ENCODE data around the gene C8A. TPM values are rescaled to one million over a fixed set of nuclear protein-coding genes. Genes with fewer than 3 reads are reported as not detected.

Gene C8A
- total RNA-seq, 1 experiment from 2014 or later, result not detected

- no peaks in the 10 kb centered on the region for H3K4me1 ChIP-seq (ENCODE audit: low read length)
- H3K79me2 ChIP-seq (ENCODE audit: low read length), result no peaks in the 10 kb centered on the region
- no peak overlapping the region for H3K4me3 ChIP-seq (ENCODE audit: low read length)
- no peak overlapping the region for H2AFZ ChIP-seq (ENCODE audit: low read length)
- H3K9me2 ChIP-seq (replicated peaks; ENCODE audit: insufficient read depth, low read length), result no peaks in the 10 kb centered on the region
- no peak for DNase-seq
- no peak overlapping the region for H3K4me2 ChIP-seq (ENCODE audit: low read depth, low read length, poor library complexity, severe bottlenecking)
- no peaks in the 10 kb centered on the region; the same call in 1 of the 2 replicates for H3K27me3 ChIP-seq (ENCODE audit: low read length)
- H3K27ac ChIP-seq (ENCODE audit: low read length), result no peak overlapping the region
- H4K20me1 ChIP-seq (ENCODE audit: insufficient read depth, low read depth, low read length), result no peaks in the 10 kb centered on the region
- H3K36me3 ChIP-seq (ENCODE audit: insufficient read depth, low read length), result no peaks in the 10 kb centered on the region
- H3K9ac ChIP-seq (ENCODE audit: low read length), result no peak overlapping the region
- H3K9me3 ChIP-seq (ENCODE audit: low read length), result no peaks in the 10 kb centered on the region
Measured at GRCh38 chr1:56957931-56958330, 103.3 kb downstream of the C8A start.

GRCh38 chr1:56958526-56958925 is 103.9 kb downstream of the C8A start:
- Histone ChIP-seq H3K9me2 (replicated peaks; ENCODE audit: insufficient read depth, low read length) (no peaks in the 10 kb centered on the region), H3K9ac (ENCODE audit: low read length) (no peak overlapping the region), H3K4me2 (ENCODE audit: low read depth, low read length, poor library complexity, severe bottlenecking) (no peak overlapping the region), H3K79me2 (ENCODE audit: low read length) (no peaks in the 10 kb centered on the region), H3K27ac (ENCODE audit: low read length) (no peak overlapping the region), H3K4me3 (ENCODE audit: low read length) (no peak overlapping the region), H3K27me3 (ENCODE audit: low read length) (no peaks in the 10 kb centered on the region; the same call in 1 of the 2 replicates), H3K36me3 (ENCODE audit: insufficient read depth, low read length) (no peaks in the 10 kb centered on the region), H2AFZ (ENCODE audit: low read length) (no peak overlapping the region), H4K20me1 (ENCODE audit: insufficient read depth, low read depth, low read length) (no peaks in the 10 kb centered on the region), H3K9me3 (ENCODE audit: low read length) (no peaks in the 10 kb centered on the region), H3K4me1 (ENCODE audit: low read length) (no peaks in the 10 kb centered on the region)
- DNase-seq, result no peak

GRCh38 chr1:56961426-56961825 is 106.8 kb downstream of the C8A start:
- no peak for DNase-seq
- no peak overlapping the region for H2AFZ ChIP-seq (ENCODE audit: low read length)
- no peaks in the 10 kb centered on the region for H3K9me3 ChIP-seq (ENCODE audit: low read length)
- H4K20me1 ChIP-seq (ENCODE audit: insufficient read depth, low read depth, low read length), result no peaks in the 10 kb centered on the region
- H3K4me1 ChIP-seq (ENCODE audit: low read length), result no peaks in the 10 kb centered on the region
- no peak overlapping the region for H3K4me3 ChIP-seq (ENCODE audit: low read length)
- no peaks in the 10 kb centered on the region for H3K79me2 ChIP-seq (ENCODE audit: low read length)
- H3K27me3 ChIP-seq (ENCODE audit: low read length), result no peaks in the 10 kb centered on the region; the same call in 1 of the 2 replicates
- H3K27ac ChIP-seq (ENCODE audit: low read length), result no peak overlapping the region
- no peaks in the 10 kb centered on the region for H3K9me2 ChIP-seq (replicated peaks; ENCODE audit: insufficient read depth, low read length)
- H3K36me3 ChIP-seq (ENCODE audit: insufficient read depth, low read length), result no peaks in the 10 kb centered on the region
- no peak overlapping the region for H3K4me2 ChIP-seq (ENCODE audit: low read depth, low read length, poor library complexity, severe bottlenecking)
- no peak overlapping the region for H3K9ac ChIP-seq (ENCODE audit: low read length)

GRCh38 chr1:56963667-56964066 is 109.1 kb downstream of the C8A start:
- Histone ChIP-seq H2AFZ (ENCODE audit: low read length) (no peak overlapping the region), H3K4me1 (ENCODE audit: low read length) (no peaks in the 10 kb centered on the region), H3K36me3 (ENCODE audit: insufficient read depth, low read length) (no peaks in the 10 kb centered on the region), H3K9me2 (replicated peaks; ENCODE audit: insufficient read depth, low read length) (no peaks in the 10 kb centered on the region), H3K9ac (ENCODE audit: low read length) (no peak overlapping the region), H3K9me3 (ENCODE audit: low read length) (no peaks in the 10 kb centered on the region), H3K4me3 (ENCODE audit: low read length) (no peak overlapping the region), H3K4me2 (ENCODE audit: low read depth, low read length, poor library complexity, severe bottlenecking) (no peak overlapping the region), H3K79me2 (ENCODE audit: low read length) (no peaks in the 10 kb centered on the region), H4K20me1 (ENCODE audit: insufficient read depth, low read depth, low read length) (no peaks in the 10 kb centered on the region), H3K27ac (ENCODE audit: low read length) (no peak overlapping the region), H3K27me3 (ENCODE audit: low read length) (no peaks in the 10 kb centered on the region; the same call in 1 of the 2 replicates)
- DNase-seq, result no peak

- no peaks in the 10 kb centered on the region for H3K9me2 ChIP-seq (replicated peaks; ENCODE audit: insufficient read depth, low read length)
- no peak overlapping the region for H3K9ac ChIP-seq (ENCODE audit: low read length)
Measured at GRCh38 chr1:56964349-56965017, 109.9 kb downstream of the C8A start.

GRCh38 chr1:56965191-56965590 is 110.6 kb downstream of the C8A start:
- H2AFZ ChIP-seq (ENCODE audit: low read length), result no peak overlapping the region
- no peak overlapping the region for H3K4me2 ChIP-seq (ENCODE audit: low read depth, low read length, poor library complexity, severe bottlenecking)
- H3K36me3 ChIP-seq (ENCODE audit: insufficient read depth, low read length), result no peaks in the 10 kb centered on the region
- no peaks in the 10 kb centered on the region for H3K4me1 ChIP-seq (ENCODE audit: low read length)
- H3K9me3 ChIP-seq (ENCODE audit: low read length), result no peaks in the 10 kb centered on the region
- no peak overlapping the region for H3K9ac ChIP-seq (ENCODE audit: low read length)
- H3K4me3 ChIP-seq (ENCODE audit: low read length), result no peak overlapping the region
- H3K9me2 ChIP-seq (replicated peaks; ENCODE audit: insufficient read depth, low read length), result no peaks in the 10 kb centered on the region
- H3K79me2 ChIP-seq (ENCODE audit: low read length), result no peaks in the 10 kb centered on the region
- no peaks in the 10 kb centered on the region; the same call in 1 of the 2 replicates for H3K27me3 ChIP-seq (ENCODE audit: low read length)
- no peak overlapping the region for H3K27ac ChIP-seq (ENCODE audit: low read length)
- no peaks in the 10 kb centered on the region for H4K20me1 ChIP-seq (ENCODE audit: insufficient read depth, low read depth, low read length)
- no peak for DNase-seq

More at GRCh38 chr1:56964349-56965017, 109.9 kb downstream of the C8A start:
- DNase-seq, result no peak
- H3K4me1 ChIP-seq (ENCODE audit: low read length), result no peaks in the 10 kb centered on the region
- H4K20me1 ChIP-seq (ENCODE audit: insufficient read depth, low read depth, low read length), result no peaks in the 10 kb centered on the region
- H2AFZ ChIP-seq (ENCODE audit: low read length), result no peak overlapping the region
- H3K27ac ChIP-seq (ENCODE audit: low read length), result no peak overlapping the region
- H3K79me2 ChIP-seq (ENCODE audit: low read length), result no peaks in the 10 kb centered on the region
- no peaks in the 10 kb centered on the region for H3K9me3 ChIP-seq (ENCODE audit: low read length)
- no peak overlapping the region for H3K4me3 ChIP-seq (ENCODE audit: low read length)
- no peaks in the 10 kb centered on the region; the same call in 1 of the 2 replicates for H3K27me3 ChIP-seq (ENCODE audit: low read length)
- H3K36me3 ChIP-seq (ENCODE audit: insufficient read depth, low read length), result no peaks in the 10 kb centered on the region
- H3K4me2 ChIP-seq (ENCODE audit: low read depth, low read length, poor library complexity, severe bottlenecking), result no peak overlapping the region

GRCh38 chr1:56965916-56966697 is 111.5 kb downstream of the C8A start, which contains the start of gene C8B:
C8B (minus strand) TSS chr1:56966015; CDS start chr1:56965948, 67 bp downstream.
- H3K4me3 ChIP-seq (ENCODE audit: low read length), result no peak within 1 kb of the TSS
- H3K9me2 ChIP-seq (replicated peaks; ENCODE audit: insufficient read depth, low read length), result no peaks in the 10 kb centered on the region
- no peak within 1 kb of the TSS for H3K27ac ChIP-seq (ENCODE audit: low read length)
- H3K9me3 ChIP-seq (ENCODE audit: low read length), result no peaks in the 10 kb centered on the region
- no peak within 1 kb of the TSS for H2AFZ ChIP-seq (ENCODE audit: low read length)
- H3K4me2 ChIP-seq (ENCODE audit: low read depth, low read length, poor library complexity, severe bottlenecking), result no peak within 1 kb of the TSS
- H3K36me3 ChIP-seq (ENCODE audit: insufficient read depth, low read length), result no peaks in the 10 kb centered on the region
- H3K79me2 ChIP-seq (ENCODE audit: low read length), result no peaks in the 10 kb centered on the region
- no peaks in the 10 kb centered on the region; the same call in 1 of the 2 replicates for H3K27me3 ChIP-seq (ENCODE audit: low read length)
- DNase-seq, result no peak
- no peaks in the 10 kb centered on the region for H4K20me1 ChIP-seq (ENCODE audit: insufficient read depth, low read depth, low read length)
- no peak within 1 kb of the TSS for H3K9ac ChIP-seq (ENCODE audit: low read length)
- no peaks in the 10 kb centered on the region for H3K4me1 ChIP-seq (ENCODE audit: low read length)

GRCh38 chr1:56966698-56966999 is 112.1 kb downstream of the C8A start:
- Histone ChIP-seq H3K4me2 (ENCODE audit: low read depth, low read length, poor library complexity, severe bottlenecking) (no peak overlapping the region), H3K4me3 (ENCODE audit: low read length) (no peak overlapping the region), H4K20me1 (ENCODE audit: insufficient read depth, low read depth, low read length) (no peaks in the 10 kb centered on the region), H3K79me2 (ENCODE audit: low read length) (no peaks in the 10 kb centered on the region), H3K9me3 (ENCODE audit: low read length) (no peaks in the 10 kb centered on the region), H3K36me3 (ENCODE audit: insufficient read depth, low read length) (no peaks in the 10 kb centered on the region), H3K27me3 (ENCODE audit: low read length) (no peaks in the 10 kb centered on the region; the same call in 1 of the 2 replicates), H3K4me1 (ENCODE audit: low read length) (no peaks in the 10 kb centered on the region), H3K9me2 (replicated peaks; ENCODE audit: insufficient read depth, low read length) (no peaks in the 10 kb centered on the region), H2AFZ (ENCODE audit: low read length) (no peak overlapping the region), H3K9ac (ENCODE audit: low read length) (no peak overlapping the region), H3K27ac (ENCODE audit: low read length) (no peak overlapping the region)
- DNase-seq, result no peak
